ENCODE measurements around the gene DHX40. TPM values are rescaled to one million over a fixed set of nuclear protein-coding genes. Genes with fewer than 3 reads are reported as not detected.

The DHX40 gene
- total RNA-seq, 1 experiment from 2014 or later = 38.9 TPM

DNA sequence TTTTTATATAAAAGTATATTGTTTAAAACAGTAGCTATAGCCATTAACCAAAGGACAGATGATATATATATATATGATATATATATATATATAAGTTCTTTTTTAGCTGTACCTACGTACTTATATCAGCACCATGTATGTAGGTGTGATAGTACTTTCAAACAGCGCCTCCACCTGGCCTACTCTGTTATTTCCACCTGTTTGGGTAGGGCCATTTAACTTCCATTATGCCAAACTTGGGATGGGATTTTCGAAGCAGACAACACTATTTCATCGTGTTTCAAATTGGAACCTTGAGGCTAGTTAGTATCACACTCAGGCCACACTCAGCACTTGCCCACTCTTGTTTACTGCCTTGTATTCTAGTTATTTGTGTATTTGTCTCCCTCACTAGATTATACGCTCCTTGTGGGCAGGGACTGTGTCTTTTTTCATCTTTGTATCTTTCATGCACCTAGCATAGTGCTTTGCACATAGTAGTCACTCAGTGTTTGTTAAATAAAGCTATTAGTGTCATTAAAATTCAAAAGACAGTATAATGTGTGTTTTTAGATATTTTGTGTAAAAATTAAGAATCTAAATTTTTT, 42.5 kb downstream of the DHX40 start:
- H4K20me1 ChIP-seq (ENCODE audit: insufficient read depth) = peaks cover 3% of the 10 kb centered on the region
- no peak overlapping the region for H3K4me3 ChIP-seq
- intact Hi-C loops (cut with micrococcal nuclease; ENCODE audit: unreplicated experiment) = no loop called here
- no peak overlapping the region for H3K27ac ChIP-seq
- no peaks in the 10 kb centered on the region for H3K79me2 ChIP-seq (ENCODE audit: low read depth)
- no TSS peak for BruUV-seq (replicated peaks)
- H3K4me1 ChIP-seq (replicated peaks; ENCODE audit: insufficient read depth) = no peaks in the 10 kb centered on the region
- peaks cover 27% of the 10 kb centered on the region for H3K36me3 ChIP-seq (ENCODE audit: low read depth)
- H3K4me2 ChIP-seq = no peak overlapping the region
- no peaks in the 10 kb centered on the region for H3F3A ChIP-seq (ENCODE audit: insufficient read depth, low read depth)
- DNase-seq = no peak
- ChIA-PET CTCF (no interaction called here), POLR2A (ENCODE audit: unreplicated experiment) (no interaction called here)
- H3K27me3 ChIP-seq (ENCODE audit: insufficient read depth, low read depth) = no peaks in the 10 kb centered on the region
- no peaks in the 10 kb centered on the region for H3K9me2 ChIP-seq (ENCODE audit: insufficient read depth)
- TF ChIP-seq EZH2 (IDR thresholded peaks at IDR 0.05; ENCODE audit: low read depth) (no peak), CTCF (conservative IDR thresholded peaks at IDR 0.05) (peak; percentile 41)
- no peaks in the 10 kb centered on the region for H3K9me3 ChIP-seq (ENCODE audit: insufficient read depth, low read depth)
- H2AFZ ChIP-seq = no peak overlapping the region

DNA sequence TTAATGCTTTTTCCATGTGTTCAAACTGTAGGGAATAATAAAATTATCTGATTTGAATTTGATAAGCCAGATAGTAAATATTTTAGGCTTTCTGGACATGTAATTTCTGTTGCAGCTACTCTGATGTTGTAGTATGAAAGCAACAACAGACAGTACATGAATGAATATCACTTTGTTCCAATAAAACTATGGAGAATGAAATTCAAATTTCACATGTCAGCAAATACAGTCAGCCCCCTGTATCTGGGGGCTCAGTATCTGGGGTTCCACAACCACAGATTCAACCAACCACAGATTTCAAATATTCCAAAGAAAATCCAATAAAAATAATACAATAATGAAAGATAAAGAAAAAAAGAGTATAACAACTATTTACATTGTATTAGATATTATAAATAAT, 46.1 kb downstream of the DHX40 start:
- ChIA-PET POLR2A (ENCODE audit: unreplicated experiment) (no interaction called here), CTCF (no interaction called here)
- Histone ChIP-seq H3K4me3 (no peak overlapping the region), H3K9me2 (ENCODE audit: insufficient read depth) (no peaks in the 10 kb centered on the region), H3K9me3 (ENCODE audit: insufficient read depth, low read depth) (no peaks in the 10 kb centered on the region), H3K36me3 (ENCODE audit: low read depth) (0 out of 2 replicates have a peak, but pooled peaks cover 12% of the 10 kb centered on the region), H3F3A (ENCODE audit: insufficient read depth, low read depth) (no peaks in the 10 kb centered on the region; the same call in 1 of the 2 replicates), H3K4me2 (no peak overlapping the region), H3K79me2 (ENCODE audit: low read depth) (no peaks in the 10 kb centered on the region), H2AFZ (no peak overlapping the region), H4K20me1 (ENCODE audit: insufficient read depth) (no peaks in the 10 kb centered on the region), H3K4me1 (replicated peaks; ENCODE audit: insufficient read depth) (peaks cover 2% of the 10 kb centered on the region; the same call in 1 of the 2 replicates), H3K27me3 (ENCODE audit: insufficient read depth, low read depth) (no peaks in the 10 kb centered on the region), H3K27ac (no peak overlapping the region)
- TF ChIP-seq EZH2 (IDR thresholded peaks at IDR 0.05; ENCODE audit: low read depth) (no peak), CTCF (conservative IDR thresholded peaks at IDR 0.05) (no peak)
- intact Hi-C loops (cut with micrococcal nuclease; ENCODE audit: unreplicated experiment) = no loop called here
- no TSS peak for BruUV-seq (replicated peaks)
- no peak for DNase-seq

- intact Hi-C loops (cut with micrococcal nuclease; ENCODE audit: unreplicated experiment) = no loop called here
- H3K9me2 ChIP-seq (ENCODE audit: insufficient read depth) = no peaks in the 10 kb centered on the region
- H3K27ac ChIP-seq = no peak overlapping the region
- H4K20me1 ChIP-seq (ENCODE audit: insufficient read depth) = peaks cover 8% of the 10 kb centered on the region
- no TSS peak for BruUV-seq (replicated peaks)
- peaks cover 32% of the 10 kb centered on the region for H3K79me2 ChIP-seq (ENCODE audit: low read depth)
- no peaks in the 10 kb centered on the region for H3K27me3 ChIP-seq (ENCODE audit: insufficient read depth, low read depth)
- H3K9me3 ChIP-seq (ENCODE audit: insufficient read depth, low read depth) = no peaks in the 10 kb centered on the region
- peaks cover 25% of the 10 kb centered on the region for H3K4me1 ChIP-seq (replicated peaks; ENCODE audit: insufficient read depth)
- TF ChIP-seq EZH2 (IDR thresholded peaks at IDR 0.05; ENCODE audit: low read depth) (no peak), CTCF (conservative IDR thresholded peaks at IDR 0.05) (no peak)
- no peak for DNase-seq
- POLR2A ChIA-PET (ENCODE audit: unreplicated experiment) = no interaction called here
- H2AFZ ChIP-seq = no peak overlapping the region
- H3F3A ChIP-seq (ENCODE audit: insufficient read depth, low read depth) = peaks cover 12% of the 10 kb centered on the region; the same call in 1 of the 2 replicates
- H3K36me3 ChIP-seq (ENCODE audit: low read depth) = 0 out of 2 replicates have a peak, but pooled peaks cover 3% of the 10 kb centered on the region
- peak overlapping the region; percentile 30; the same call in 1 of the 2 replicates for H3K4me2 ChIP-seq
- no peak overlapping the region for H3K4me3 ChIP-seq
- CTCF ChIA-PET = no interaction called here
Measured at GRCh38 chr17:59616253-59616920, 51.0 kb downstream of the DHX40 start.

Measured in PC-9 (cell line).